ENCODE results near the gene ACSL4. TPM values are rescaled to one million over a fixed set of nuclear protein-coding genes. Genes with fewer than 3 reads are reported as not detected.
"Not testable (repeated sequence)": the region's sequence is repeated elsewhere in the genome, so short reads cannot be mapped to it uniquely, and the experiment has no call there.

Gene ACSL4
- total RNA-seq, 1 donor from 2014 or later = 34.9 TPM

- DNase-seq = no peak
These were observed 65.1 kb downstream of the ACSL4 start for GRCh38 chrX:109667986-109668385.

GRCh38 chrX:109660435-109661143, 72.5 kb downstream of the ACSL4 start:
- DNase-seq = no peak

GRCh38 chrX:109658391-109658790, 74.7 kb downstream of the ACSL4 start:
- no peak for DNase-seq

- not testable (repeated sequence) for DNase-seq
These were observed 75.7 kb downstream of the ACSL4 start for GRCh38 chrX:109657364-109657763.

- DNase-seq = no peak
These were observed 76.3 kb downstream of the ACSL4 start for GRCh38 chrX:109656774-109657173.

GRCh38 chrX:109655502-109656201, 77.4 kb downstream of the ACSL4 start:
- DNase-seq = no peak

- no peak for DNase-seq
These were observed 78.4 kb downstream of the ACSL4 start for GRCh38 chrX:109654516-109655109.

- DNase-seq = not testable (repeated sequence)
These were observed 88.4 kb downstream of the ACSL4 start for GRCh38 chrX:109644671-109645070.

GRCh38 chrX:109643687-109644086, 89.4 kb downstream of the ACSL4 start:
- DNase-seq = no peak

GRCh38 chrX:109638158-109638557, 94.9 kb downstream of the ACSL4 start:
- no peak for DNase-seq

GRCh38 chrX:109637477-109637876, 95.6 kb downstream of the ACSL4 start:
- not testable (repeated sequence) for DNase-seq

- DNase-seq = no peak
These were observed 97.9 kb downstream of the ACSL4 start for GRCh38 chrX:109635146-109635545.

GRCh38 chrX:109632906-109633504, 100.1 kb downstream of the ACSL4 start:
- DNase-seq = no peak

- DNase-seq = no peak
These were observed 103.7 kb downstream of the ACSL4 start for GRCh38 chrX:109629310-109629709.

- no peak for DNase-seq
These were observed 106.4 kb downstream of the ACSL4 start for GRCh38 chrX:109626637-109627036.

GRCh38 chrX:109624641-109625616, 108.1 kb downstream of the ACSL4 start, which contains the start of gene KCNE5:
TSS of gene KCNE5 (minus strand) at chrX:109625172. CDS start at chrX:109625020, 152 bp downstream.
- no peak for DNase-seq

GRCh38 chrX:109623997-109624396, 109.1 kb downstream of the ACSL4 start:
- DNase-seq = no peak

- no peak for DNase-seq
These were observed 110.8 kb downstream of the ACSL4 start for GRCh38 chrX:109622270-109622669.

- no peak for DNase-seq
These were observed 113.3 kb downstream of the ACSL4 start for GRCh38 chrX:109619771-109620170.

GRCh38 chrX:109614951-109615350, 118.1 kb downstream of the ACSL4 start:
- no peak for DNase-seq

GRCh38 chrX:109601486-109601885, 131.6 kb downstream of the ACSL4 start:
- DNase-seq = no peak

GRCh38 chrX:109600237-109600651, 132.8 kb downstream of the ACSL4 start:
- no peak for DNase-seq
